Body of pancreas (tissue), 4 donors: ENCODE data around the gene C8A.

ENCODE experiments used
- CTCF ChIP-seq, 7 experiments: fragments of 450-650 bp in 4 of 7; fragments of 200-600 bp in 3 of 7; sonication (generic) in 3 of 7; IDR thresholded peaks; one replicate each; pipeline ENCODE4 v1.5.1; 2016 to 2019; ENCODE audit warnings: antibody characterized with exemption in 7 of 7
- POLR2A ChIP-seq, 3 donors: fragments of 450-650 bp; IDR thresholded peaks; one replicate each; pipeline ENCODE4 v1.6.1; 2016; ENCODE audit warnings: antibody characterized with exemption in 3 of 3, mild to moderate bottlenecking in 2 of 3

DNA sequence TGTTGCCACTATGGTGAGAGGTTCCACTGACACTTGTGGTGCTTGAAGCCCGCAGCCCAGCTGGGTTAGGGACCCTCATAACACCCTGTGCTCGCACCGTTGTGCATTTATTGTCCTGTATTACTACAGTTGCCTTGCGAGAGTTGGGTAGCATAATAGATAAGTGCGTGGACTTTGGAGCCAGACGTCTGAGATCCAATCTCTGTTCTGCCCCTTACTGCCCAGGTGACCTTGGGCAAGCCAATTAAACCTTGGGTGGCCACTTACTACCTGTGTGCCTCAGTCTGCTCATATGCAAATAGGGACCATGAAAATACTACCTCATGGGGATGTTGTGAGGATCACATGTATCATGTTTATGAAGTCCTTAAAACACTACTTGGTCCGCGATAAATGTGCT lies 97.9 kb downstream of the C8A start:
- no peak for TF ChIP-seq CTCF (IDR thresholded peaks at IDR 0.05)
- TF ChIP-seq POLR2A (IDR thresholded peaks at IDR 0.05) = no peak
